GM12875 (cell line): ENCODE results near the gene CYP21A2.

Source experiments
- H3K4me3 ChIP-seq: one replicate; pipeline ENCODE4 v1.5.1; 2011; ENCODE audit warnings: low read depth, low read length, control low read depth
- TF ChIP-seq, protein P1 (sequence below): IDR thresholded peaks from 2 replicates; pipeline ENCODE4 v1.5.1; 2011; ENCODE audit warnings: low read depth, mild to moderate bottlenecking, control low read depth, inconsistent platforms, low read length, moderate library complexity, borderline replicate concordance; ENCODE audit not compliant: insufficient read depth

The CYP21A2 gene

DNA sequence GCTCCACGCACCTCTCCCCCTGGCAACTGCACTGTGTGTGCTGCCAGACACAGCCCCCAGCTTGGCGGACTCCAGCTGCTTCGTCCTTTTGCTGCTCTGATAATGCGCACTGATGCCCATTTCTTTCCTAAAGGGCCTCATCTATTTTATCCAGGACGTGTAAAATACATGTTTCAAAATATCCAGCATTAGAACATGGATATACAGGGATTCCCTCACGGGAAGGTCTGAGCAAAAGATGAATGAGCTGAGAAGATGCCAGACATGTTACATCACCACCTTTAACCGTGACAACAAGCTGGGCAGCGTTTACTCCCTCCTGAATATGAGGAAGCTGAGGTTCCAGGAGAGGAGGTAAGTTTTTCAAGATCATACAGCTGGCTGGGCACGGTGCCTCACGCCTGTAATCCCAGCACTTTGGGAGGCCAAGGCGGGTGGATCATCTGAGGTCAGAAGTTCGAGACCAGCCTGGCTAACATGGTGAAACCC lies 38.1 kb downstream of the CYP21A2 start:
- TF ChIP-seq, protein P1, sequence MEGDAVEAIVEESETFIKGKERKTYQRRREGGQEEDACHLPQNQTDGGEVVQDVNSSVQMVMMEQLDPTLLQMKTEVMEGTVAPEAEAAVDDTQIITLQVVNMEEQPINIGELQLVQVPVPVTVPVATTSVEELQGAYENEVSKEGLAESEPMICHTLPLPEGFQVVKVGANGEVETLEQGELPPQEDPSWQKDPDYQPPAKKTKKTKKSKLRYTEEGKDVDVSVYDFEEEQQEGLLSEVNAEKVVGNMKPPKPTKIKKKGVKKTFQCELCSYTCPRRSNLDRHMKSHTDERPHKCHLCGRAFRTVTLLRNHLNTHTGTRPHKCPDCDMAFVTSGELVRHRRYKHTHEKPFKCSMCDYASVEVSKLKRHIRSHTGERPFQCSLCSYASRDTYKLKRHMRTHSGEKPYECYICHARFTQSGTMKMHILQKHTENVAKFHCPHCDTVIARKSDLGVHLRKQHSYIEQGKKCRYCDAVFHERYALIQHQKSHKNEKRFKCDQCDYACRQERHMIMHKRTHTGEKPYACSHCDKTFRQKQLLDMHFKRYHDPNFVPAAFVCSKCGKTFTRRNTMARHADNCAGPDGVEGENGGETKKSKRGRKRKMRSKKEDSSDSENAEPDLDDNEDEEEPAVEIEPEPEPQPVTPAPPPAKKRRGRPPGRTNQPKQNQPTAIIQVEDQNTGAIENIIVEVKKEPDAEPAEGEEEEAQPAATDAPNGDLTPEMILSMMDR, result no peak
- no peak overlapping the region for H3K4me3 ChIP-seq

DNA sequence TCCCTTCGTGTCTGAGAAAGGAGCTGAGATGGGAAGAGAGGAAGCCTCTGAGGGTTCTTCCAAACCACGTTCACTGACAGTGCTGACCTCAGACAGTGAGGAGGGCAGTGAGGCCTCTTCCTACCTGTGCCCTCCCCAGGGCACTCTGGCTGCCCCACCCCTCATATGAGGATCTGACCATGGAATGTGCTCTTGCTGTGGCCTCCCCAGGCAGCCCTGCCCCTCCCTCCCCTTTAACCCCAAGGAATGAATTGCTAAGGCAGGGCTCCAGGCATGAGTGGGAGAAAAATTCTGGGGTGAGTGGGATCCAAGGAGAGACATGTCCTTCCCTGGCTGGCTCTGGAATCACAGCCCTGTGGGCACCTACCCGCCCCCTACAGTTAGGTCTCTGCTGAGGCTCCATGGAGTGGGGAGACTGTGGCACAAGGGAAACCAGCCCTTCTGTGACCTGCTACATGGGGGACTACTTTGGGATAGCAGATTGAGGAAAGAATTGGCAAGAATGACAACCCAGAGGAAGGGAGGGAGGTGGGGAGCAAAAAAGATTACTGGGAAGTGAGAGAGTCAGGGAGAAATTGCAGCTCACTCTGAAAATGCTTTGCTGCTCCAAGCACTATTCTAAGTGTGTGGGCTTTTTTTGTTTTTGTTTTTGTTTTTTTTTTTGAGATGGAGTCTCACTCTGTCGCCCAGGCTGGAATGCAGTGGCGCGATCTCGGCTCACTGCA lies 41.5 kb downstream of the CYP21A2 start:
- TF ChIP-seq, protein P1, result no peak
- H3K4me3 ChIP-seq, result no peak overlapping the region

DNA sequence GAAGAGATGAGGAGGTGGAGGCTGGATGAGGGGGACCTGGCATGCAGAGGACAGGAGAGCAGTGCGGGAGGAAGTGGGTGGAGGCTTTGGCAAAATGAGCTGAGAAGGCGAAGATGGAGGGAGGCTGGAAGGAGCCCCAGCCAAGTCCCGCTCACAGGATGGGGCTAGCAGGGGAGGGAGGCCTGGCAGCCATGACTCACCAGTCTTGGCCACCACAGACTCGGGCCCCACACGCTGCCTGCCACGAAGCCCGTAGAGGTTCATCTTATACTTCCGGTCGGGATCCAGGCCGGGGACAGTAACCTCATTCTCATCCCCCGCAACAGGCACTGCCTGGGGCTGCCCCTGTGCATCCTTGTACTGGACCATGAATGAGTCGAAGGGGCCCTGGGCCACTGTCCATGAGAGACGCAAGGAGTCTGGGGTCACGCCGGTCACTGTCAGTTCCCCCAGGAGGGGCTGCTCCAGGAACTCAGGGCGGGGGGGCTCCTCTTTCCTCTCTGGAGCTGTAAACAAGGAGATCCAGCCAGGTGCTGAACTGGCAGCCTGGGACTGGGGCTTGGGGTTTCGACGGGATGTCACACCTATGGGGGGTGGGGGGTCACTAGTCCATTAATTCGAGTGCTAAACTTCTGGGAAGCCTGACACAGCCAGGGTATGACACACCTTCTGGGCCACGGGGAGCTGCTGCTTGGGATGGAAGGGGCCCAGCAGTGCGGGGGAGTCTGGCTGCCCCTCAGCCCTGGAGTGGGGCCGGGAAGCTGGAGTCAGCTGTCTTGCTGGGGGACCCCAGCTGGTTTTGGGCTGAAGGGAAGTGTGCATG lies 43.2 kb downstream of the CYP21A2 start:
- H3K4me3 ChIP-seq, result no peak overlapping the region
- TF ChIP-seq, protein P1, result no peak

DNA sequence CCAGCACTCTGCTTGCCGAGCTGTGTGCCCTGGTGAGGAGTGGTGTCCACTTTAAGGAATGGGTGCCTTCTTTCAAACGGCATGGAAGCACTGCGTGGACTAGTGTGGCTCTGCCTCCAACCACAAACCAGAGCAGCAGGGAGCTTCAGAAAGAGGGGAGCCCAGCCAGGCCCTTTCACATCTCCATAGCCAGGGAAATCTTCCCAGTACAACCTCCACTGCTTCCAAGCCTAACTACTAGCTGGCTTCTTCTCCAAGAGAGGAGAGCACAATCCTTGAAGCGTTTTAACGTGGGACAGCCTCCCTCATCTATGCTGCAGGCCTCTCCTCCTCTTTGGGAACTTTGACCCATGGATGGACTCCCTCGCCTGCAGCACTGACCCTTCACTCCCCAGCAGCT lies 44.3 kb downstream of the CYP21A2 start:
- H3K4me3 ChIP-seq, result no peak overlapping the region
- TF ChIP-seq, protein P1, result no peak

DNA sequence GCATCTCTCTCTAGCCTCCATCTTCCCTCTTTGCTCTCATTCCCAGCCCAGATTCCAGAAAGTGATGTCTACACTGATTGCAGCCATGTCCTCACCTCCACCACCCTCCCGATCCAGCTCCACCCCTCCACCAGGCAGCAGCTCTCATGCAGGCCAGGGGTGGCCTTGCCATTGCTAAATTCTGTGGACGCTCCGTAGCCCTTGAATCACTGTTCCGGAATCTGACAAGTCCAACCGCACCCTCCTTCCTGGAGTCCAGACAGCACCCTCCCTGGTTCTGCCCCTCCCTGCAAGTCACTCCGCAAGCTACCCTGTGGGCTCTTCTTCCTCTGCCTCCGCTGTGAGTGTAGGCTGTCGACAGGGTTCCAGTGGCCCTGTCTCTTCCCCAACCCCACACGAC lies 44.7 kb downstream of the CYP21A2 start:
- TF ChIP-seq, protein P1, result no peak

DNA sequence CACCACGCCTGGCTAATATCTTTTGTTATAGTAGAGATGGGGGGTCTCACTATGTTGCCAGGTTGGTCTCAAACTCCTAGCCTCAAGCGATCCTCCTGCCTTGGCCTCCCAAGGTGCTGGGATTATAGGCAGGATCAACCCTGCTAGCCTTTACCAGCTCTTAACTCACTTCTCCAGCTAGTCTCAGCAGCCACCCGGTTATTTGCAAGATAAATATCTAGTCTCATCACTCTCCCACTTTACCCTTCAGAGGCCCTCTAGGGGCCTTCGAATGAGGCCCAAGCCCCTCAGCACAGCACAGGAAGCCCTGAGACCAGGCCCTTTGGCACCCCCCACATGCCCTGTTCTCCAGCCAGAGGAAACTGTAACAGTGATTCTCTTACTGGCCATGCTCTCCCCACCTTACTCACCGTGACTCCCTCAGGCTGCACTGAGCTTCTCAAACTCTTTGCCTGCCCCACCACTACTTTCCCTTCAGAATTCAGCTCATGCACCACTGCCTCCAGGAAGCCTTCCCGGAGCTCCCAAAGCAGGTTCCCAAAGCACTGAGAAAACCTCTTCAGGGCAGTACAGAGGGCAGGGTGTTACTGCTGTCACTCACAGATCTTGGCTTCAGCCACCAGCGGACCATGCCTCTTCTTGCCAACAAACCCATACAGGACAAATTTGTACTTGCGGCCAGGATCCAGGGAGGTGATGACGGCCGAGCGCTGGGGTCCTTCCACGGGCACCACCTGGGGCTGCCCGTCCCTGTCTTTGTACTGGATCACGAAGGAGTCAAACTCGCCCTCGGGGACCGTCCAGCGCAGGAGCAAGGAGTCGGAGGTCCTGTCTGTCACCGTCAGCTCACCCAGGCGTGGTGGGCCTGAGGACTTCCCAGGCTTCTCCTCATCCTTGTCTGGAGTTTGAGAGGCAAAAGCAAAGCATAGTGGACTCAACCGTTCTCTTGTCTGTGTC lies 45.9 kb downstream of the CYP21A2 start:
- TF ChIP-seq, protein P1, result no peak
- no peak overlapping the region for H3K4me3 ChIP-seq

More for the DNA sequence above, 44.7 kb downstream of the CYP21A2 start:
- no peak overlapping the region for H3K4me3 ChIP-seq
